H54 (cell line): Measurements from ENCODE around the gene PITPNM2.

ENCODE experiments used
- DNase-seq: peaks from one replicate; pipeline ENCODE4 v3.0.0; 2011; ENCODE audit warnings: low spot score, mixed read lengths; ENCODE audit not compliant: insufficient read length
- FAIRE-seq: peaks from 3 replicates; lab custom pipeline; 2011; peaks lifted over from hg19 to GRCh38; lab: Jason Lieb, UNC
- POLR2A ChIP-seq: IDR thresholded peaks from 2 replicates; pipeline ENCODE4 v1.6.1; 2011; ENCODE audit warnings: low read depth, mild to moderate bottlenecking, low read length

Gene PITPNM2

DNA sequence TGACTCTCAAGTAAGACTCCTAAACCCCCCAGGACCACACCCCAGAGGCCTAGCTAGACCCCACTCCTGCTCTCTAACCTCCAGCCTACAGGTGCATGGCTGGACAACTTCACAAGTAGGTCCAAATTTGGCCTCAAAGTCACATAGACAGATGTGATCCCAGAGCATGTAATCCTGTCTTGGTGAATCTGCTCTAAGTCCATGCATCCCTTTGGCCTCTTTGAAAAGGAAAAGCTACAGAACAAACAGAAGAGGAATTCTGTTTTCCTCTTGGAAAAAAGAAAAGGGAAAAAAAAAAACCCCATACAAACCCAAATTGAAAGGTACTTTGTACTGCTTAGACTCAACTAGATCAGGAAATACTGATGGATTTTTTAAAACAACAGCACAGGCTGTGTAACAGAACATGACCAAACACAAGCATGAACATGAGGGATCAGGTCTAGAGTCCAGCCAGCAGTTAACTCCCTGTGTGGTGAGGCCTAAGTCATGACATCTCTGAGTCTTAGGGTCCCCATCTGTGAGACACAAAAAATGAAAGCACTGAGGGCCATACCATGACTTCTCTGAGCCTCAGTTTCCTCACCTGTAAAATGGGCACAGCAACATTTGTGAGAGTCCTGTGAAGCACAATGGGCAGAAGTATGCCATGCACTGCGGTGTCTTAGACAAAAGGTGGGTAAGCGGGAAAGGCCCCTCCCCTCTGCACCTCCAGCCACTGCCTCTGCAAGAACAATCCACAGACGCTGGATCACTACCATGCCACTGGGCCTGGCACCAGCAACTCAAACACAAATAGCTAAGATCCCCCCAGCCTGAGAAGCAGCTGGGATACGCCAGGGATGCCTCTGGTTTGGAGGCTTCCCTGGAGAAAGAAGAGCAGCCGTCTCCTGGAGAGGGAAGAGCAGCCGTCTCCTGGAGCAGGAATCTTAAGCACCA is 9.9 kb downstream of the PITPNM2 start:
- DNase-seq (no peak), FAIRE-seq (no peak)
- TF ChIP-seq POLR2A, result no peak

DNA sequence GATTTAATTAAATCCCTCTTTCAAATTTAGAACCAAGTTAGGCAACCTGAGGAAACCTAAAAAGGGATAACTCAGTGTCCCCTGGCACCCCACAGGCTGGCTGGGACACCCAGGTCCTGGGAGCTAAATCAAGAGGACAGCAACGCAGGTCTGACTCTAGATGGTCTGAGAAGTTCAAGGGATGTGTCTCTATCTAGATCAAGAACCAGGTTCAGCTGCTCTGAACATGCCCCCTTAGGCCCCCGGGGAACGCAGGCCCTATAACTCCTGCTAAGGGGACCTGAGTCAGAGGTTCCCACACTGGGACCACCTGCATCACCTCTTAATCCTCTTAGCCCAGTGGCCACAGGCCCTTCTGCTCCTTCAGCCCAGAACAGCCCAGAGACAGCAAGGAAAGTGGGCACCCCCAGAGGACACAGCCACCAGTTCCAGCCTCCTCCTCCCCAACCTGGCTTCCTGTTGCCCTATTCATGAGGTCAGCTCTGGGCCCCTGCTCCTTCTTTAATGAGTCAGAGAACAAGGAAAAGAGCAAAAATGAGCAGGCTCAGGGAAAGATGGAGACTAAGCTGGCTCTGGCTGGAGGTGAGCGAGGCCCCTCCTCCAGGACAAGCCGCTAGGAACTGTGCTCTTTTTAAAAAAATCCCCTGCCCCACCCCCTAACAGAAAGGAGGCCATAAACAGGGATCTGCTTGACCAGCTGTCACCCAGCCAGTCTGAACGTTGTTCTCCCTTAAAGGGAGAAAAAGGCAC is 10.8 kb downstream of the PITPNM2 start:
- no peak for DNase-seq
- FAIRE-seq, result no peak
- no peak for TF ChIP-seq POLR2A

DNA sequence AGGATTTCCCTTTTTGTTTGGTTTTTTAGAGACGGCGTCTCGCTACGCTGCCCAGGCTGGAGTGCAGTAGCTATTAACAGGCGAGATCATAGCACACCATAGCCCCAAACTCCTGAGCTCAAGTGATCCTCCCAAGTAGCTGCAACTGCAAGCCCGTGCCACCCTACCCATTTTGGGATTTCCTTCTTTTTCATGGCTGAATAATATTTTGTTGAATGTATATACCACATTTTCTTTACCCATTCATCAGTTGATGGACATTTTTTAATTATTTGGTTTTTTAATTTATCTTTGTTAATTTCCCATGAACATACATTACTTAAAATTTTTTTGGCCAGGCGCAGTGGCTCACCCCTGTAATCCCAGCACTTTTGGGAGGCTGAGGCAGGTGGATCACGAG is 15.2 kb downstream of the PITPNM2 start:
- DNase-seq, result no peak
- TF ChIP-seq POLR2A, result no peak
- no peak for FAIRE-seq

DNA sequence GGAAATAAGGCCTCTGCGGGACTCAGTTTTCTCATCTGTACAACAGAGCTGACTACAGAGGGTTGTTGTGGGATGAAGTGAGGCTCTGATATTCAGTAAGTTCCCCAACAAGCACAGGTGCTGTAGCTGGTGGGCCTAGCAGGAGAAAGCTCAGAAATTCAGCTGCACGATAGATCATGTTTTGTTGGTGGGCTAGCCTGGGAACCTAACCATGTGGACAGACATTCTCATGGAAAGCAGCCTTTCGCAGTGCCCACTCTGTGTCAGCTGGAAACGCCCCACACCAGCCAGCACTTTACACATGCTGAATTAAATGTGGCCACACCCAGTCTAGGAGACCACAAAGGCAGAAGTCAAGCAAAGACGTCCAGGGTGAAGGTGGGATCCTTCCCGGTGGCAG is 16.1 kb downstream of the PITPNM2 start:
- DNase-seq, result no peak
- TF ChIP-seq POLR2A, result no peak

DNA sequence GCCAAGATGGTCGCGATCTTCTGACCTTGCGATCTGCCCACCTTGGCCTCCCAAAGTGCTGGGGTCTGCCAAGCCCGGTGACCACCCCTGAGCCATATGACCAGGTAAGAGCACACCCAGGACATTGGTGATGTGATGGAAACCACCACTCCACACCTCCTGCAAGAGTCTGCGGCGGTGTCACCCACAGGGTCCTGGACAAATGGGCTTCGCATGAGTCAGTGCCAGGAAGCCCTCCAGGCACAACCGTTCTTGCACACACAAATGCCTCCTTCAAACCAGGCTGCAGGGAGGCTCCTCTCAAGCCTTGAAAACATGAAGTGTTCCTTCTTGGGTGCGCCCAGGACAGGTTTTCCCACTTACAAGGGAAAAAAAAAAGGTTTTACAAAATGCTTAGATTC is 16.6 kb downstream of the PITPNM2 start:
- TF ChIP-seq POLR2A, result no peak

More for the DNA sequence above, 16.1 kb downstream of the PITPNM2 start:
- no peak for FAIRE-seq

DNA sequence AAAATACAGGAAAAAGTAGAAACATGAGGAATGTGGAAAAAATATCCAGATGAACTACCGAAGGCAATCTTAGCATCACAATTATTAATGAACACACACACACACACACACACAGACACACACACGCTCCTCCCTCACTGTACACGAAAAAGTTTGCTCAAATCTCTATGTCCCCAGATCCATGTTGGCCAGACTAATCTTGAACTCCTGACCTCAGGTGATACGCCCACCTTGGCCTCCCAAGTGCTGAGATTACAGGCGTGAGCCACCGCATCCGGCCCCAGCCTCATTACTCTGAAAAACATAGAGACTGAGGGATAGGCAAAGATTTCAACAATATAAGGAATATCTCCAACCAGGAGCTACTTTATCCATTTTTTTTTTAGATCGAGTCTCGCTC is 17.2 kb downstream of the PITPNM2 start:
- FAIRE-seq (no peak), DNase-seq (no peak)
- TF ChIP-seq POLR2A, result no peak

More for the DNA sequence above, 16.6 kb downstream of the PITPNM2 start:
- DNase-seq, result no peak
- FAIRE-seq, result no peak

DNA sequence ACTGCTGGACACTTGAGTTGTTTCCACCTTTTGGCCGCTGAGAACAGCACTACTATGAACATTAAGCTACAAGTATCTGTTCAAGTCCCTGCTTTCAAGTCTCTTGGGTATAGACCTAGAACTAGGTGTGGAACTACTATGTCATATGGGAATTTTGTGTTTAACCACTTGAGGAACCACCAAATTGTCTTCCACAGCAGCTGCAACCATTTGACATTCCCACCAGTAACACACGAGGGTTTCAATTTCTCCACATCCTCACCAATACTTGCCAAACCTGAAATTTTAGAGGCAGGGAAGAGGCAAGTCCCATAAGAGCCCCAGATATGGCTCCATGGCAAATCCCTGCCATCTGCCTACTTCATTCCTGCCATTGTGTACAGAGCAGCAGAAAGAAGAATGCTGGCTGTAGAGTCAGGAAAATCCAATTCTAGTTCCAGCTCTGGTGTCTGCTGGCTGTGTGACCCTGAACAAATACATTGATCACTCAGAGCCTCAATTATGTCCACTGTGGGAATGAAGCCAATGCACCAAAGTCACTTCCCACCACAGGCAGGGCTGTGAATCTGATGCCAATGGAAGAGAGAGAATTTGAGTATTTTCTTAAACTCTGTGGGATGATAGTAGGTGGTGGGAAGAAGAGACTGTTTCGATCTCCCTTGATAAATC is 17.8 kb downstream of the PITPNM2 start:
- no peak for TF ChIP-seq POLR2A
- DNase-seq (no peak), FAIRE-seq (no peak)

DNA sequence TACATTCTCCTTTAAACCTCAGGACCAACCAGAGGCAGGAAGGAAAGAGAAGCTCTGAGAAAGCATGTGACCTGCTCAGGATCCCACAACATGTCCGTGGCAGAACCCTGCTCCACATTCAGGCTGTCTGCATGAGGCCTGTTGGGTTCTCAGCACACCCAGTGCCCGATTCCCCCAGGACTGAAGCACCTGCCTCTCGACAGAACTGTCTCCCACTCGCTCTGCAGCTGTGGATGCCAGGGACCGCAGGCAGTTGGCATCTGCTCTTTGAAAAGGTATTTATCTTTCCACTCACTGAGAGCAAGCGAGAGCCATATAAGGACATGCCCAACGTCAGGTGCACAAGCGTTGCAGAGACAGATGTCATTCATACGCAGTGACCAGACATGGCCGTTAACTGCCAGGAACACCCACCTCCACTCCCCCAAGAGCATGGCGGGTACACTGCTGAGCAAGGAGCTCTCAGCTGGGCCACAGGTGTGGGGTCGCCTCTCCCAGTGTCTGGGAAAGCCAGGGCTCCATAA is 18.9 kb downstream of the PITPNM2 start:
- FAIRE-seq (no peak), DNase-seq (no peak)
- no peak for TF ChIP-seq POLR2A

DNA sequence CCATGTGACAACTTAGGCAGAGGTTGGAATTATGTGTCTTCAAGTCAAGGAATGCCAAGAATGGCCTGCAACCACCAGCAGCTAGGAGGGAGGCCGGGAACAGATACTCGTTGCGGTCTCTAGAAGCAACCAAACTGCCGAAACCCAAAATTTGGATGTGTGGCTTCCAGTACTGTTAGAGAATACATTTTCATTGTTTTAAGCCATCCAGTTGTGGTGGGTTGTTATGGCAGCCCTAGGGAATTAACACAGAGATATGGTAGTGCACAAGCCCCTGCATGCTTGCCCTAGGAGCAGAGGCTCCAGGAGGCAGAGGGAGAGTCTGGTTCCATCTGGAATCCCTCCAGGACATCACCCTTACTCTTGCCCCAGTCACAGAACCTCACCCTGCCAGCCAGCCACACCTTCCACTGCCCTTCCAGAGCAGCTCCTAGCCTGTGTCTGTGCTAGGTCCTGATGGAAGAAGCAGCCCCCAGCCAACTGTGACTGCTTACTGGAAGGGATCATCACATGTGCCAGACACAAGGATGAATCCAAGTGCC is 19.5 kb downstream of the PITPNM2 start:
- TF ChIP-seq POLR2A, result no peak
- FAIRE-seq, result no peak

DNA sequence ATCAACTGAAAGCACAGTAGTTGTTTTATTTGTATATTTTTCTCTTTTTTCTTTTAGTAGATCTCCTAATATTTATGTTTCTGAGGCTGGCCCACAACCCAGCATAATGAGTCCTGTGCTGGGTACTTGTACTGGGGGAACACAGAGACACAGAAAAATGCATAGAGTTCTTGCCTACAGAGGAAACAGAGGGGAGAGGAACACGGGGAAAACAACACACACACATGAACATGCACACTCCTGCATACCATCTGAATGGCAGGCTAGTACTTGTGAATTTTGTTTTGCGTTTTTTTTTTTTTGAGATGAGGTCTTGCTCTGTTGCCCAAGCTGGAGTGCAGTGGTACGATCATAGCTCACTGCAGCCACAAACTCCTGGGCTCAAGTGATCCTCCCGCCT is 21.3 kb downstream of the PITPNM2 start:
- no peak for DNase-seq
- no peak for FAIRE-seq
- TF ChIP-seq POLR2A, result no peak

More for the DNA sequence above, 19.5 kb downstream of the PITPNM2 start:
- no peak for DNase-seq

DNA sequence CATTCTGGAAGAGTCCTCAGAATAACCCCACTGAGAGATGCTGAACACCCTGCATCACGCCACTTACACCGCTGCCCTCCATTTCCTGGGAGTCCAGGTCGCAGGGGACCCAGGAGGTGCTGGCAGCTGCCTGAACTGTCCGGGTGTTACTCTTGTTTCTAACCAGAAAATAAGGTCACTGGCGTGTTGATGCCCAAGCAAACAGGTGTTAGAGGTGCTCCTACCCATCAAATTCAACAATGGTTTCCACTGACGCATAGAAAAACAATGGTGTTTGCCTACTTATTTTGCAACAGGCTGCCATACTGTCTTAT is 23.8 kb downstream of the PITPNM2 start:
- no peak for DNase-seq
- no peak for FAIRE-seq
- TF ChIP-seq POLR2A, result no peak

DNA sequence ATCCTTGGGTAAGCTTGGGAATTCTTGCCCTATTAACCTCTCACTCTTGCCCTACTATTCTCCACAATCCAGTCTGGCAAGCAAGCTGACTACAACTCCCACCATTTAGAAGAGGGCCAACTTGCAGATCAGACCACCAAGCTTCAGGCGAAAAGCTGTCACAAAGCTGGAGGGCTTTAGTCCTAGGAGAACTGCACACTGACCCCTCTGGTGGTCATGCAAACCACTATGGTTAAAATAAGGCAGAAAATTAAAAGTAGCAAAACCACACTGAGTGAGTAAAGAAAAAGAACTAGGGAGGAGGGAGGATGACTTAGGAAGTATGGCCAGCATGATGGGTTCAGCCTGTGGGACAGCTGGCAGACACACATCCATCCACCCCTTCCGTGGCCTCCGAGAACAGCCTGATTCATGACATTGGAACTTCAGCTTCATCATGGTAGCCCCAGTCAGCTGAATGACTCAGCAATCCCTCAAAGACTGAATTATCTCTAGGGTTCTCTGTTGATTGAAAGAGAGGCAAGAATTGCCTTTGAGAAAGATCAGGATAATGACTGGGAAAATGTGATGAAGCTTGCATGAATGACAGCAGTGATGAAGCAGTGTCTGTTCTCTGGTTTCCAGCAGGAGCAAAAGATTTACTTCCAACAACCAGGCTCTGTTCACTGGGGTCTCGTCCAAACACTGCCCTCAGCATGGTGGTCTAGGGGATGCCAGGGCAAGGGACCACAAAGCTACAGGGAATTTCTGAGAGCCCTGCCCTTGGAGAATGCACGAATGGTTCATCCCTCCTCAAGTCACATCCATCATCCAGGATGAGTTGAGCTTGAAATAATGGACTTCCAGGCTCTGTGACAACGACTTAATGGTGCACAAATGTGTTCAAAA is 24.4 kb downstream of the PITPNM2 start:
- DNase-seq (peak; percentile 91), FAIRE-seq (peak; percentile 98)
- no peak for TF ChIP-seq POLR2A

DNA sequence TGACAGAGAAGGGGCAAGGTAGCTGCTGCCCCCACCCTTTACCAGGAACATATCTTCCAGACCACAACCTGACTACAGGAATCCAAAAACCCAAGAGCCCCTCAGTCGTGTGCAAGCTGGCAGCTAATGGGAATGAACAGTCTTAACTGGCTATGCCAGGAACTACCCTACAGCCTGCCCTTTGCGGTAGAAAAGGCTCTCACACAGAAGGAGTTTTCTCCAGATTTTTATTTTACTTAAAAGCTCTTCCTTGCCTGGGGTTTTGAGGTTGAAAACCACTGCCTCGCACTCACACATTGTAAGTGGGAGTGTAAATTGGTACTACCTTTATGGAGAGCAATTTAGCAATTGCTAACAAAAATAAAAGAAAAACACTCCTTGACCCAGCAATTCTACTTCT is 28.3 kb downstream of the PITPNM2 start:
- no peak for FAIRE-seq
- TF ChIP-seq POLR2A, result no peak
- DNase-seq, result no peak
